GM11168 (cell line): ENCODE measurements around the gene PCDH9.
"Not testable (repeated sequence)": the region's sequence is repeated elsewhere in the genome, so short reads cannot be mapped to it uniquely, and the experiment has no call there.

Source experiments
- in situ Hi-C: fragments of 300-500 bp; cut with MboI; formaldehyde crosslinking; loops from one replicate; pipeline ENCODE4 v1.12.0; 2022; ENCODE audit warnings: low sequenced_read_pairs; ENCODE audit not compliant: unreplicated experiment

Gene PCDH9

DNA sequence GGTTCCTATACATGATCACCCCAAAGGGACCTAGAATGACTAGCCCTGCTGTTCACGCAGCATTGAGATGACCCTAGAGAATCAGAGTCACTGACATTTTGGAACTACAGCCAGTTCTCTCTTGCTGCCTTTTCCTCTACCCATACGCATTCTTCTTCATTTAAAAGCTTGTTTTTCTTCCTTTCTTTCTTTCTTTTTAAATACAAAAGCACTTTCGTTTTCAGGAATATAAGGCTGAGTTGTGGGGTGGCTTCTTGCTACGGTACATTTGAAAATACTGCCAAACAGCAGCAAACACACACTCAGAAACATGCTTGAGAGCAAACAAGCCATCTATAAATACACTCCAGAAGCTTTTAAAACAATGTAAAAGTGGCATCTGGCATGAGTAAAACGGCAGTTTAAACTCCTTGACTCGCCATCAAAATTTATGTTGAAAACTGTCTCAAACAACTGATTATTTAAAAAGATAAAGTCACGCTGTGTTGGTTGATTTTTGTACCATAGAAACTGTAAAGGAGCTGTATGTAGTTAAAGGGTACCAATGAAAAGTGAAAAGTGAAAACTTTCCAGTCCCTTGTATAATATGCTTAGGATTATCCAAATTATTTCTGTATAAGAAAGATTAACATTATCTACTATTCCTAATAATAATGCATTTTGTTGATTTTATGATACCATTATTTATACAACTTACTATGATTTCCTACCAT is 95.6 kb downstream of the PCDH9 start:
- in situ Hi-C loops, result no loop called here

DNA sequence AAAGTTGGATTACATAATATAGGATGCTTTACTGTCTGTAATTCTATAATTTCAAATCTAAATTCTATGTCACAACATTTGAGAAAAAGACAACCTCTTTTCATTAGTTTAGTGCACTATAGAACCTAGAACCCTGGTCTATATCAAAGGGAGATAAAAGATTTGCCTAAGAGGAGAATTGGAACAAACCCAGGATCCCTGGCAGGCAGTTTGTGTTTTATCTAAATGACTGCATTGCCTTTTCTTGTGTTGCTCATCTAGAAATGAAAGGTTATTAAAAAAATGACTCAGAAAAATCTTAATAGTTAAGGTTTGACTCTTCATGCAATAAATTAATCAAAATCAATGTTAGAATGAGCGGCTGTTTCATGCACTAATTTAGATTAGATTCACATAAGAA is 96.7 kb downstream of the PCDH9 start:
- in situ Hi-C loops, result no loop called here

DNA sequence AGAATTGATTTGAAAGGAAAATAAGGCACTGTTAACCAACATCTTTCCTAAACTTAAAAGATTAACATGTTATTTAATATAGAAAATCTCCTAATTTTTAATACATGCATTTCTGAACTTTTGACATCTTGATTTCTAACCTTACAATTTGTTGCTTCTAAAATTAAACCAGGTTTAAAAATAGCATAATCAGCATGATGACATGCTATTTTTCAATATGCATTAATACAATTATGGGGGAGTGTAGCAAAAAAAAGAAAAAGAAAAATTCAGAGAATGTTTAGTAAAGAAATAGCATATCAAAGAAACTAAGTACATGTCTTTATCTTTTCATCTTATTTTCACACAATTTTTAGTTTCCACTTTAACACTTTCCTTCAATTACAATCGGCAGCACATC is 98.7 kb downstream of the PCDH9 start:
- in situ Hi-C loops, result no loop called here

DNA sequence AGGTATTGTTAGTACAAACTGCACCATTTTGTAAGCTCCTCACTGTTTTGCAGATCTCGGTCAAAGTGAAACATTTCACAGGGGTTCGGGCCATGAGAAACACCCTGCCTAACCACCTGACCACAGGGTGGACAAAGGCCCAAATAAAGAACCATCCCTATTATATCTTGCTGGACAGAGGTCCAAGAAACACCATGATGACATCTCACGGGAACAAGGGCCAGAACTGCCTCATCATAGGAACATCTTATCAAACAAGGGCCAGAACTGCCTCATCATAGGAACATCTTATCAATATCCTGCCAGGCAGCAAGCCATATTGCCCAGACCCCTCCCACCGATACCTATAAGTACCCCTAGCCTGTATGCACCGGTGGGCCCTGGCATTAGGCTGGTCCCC is 99.7 kb downstream of the PCDH9 start:
- in situ Hi-C loops, result no loop called here

DNA sequence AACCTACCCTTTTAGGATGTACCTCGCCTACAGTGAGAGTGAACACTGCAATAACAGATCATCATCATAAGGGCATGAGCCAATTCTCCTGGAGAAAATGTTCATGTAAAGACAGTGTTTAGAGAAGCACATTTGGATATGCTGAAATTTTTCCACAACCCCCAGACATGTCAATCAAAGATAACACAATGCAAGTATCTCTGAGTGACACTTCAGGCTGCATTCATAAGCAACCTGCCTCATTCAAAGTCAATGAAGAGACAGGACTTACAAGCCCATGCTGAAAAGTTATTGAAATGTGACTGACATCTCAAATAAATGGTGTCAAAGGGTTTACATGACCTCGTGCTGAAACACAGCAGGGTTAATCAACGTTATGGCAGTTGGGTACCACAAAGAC is 102.0 kb downstream of the PCDH9 start:
- in situ Hi-C loops, result no loop called here

DNA sequence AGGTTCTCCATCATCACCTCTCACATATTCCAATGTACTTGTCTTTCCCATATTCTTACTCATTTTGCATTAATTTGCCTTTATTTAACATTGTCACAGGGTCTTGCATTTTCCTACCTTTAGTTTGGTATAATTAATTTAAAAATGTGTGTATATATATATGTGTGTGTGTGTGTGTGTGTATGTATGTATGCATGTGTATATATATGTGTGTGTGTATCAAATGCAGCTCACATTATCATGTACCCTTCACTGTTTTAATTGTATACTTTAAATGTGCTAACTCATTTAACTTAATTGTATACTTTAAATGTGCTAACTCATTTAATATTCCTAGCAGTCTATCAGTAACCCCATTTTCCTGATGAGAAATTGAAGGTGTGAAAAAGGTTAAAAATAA is 104.5 kb downstream of the PCDH9 start:
- in situ Hi-C loops, result no loop called here

DNA sequence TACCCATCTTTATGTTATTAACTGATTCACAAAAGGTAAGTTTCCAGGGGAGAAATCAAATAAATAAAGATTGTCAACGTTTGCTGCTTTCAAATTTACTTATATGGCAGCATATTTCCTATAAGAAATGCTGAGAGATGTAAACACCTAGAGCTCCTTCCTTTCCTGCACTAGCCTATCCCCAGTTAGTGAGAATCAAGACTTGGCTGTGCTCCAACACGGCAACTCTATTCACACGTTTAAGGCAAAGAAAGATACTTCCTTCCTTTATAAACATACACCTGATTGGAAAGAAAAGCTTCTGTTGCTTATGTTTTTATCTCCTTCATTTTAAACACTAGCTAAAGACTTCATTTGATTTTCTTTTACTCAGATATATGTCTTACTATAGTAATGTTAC is 107.0 kb downstream of the PCDH9 start:
- in situ Hi-C loops, result no loop called here

DNA sequence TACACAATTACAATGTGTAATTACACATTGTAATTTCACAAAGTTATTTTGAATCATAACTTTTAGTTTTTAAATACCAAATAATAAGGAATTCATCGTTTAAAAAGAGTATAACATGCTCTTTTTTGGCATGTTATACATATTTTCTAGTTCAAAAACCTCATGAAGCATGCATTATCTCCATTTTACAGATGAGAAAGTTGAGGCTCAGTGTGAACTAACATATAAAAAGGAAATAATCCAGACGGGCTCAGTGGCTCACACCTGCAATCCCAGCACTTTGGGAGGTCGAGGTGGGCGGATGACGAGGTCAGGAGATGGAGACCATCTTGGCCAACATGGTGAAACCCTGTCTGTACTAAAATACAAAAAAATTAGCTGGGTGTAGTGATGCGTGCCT is 107.9 kb downstream of the PCDH9 start:
- in situ Hi-C loops, result no loop called here

DNA sequence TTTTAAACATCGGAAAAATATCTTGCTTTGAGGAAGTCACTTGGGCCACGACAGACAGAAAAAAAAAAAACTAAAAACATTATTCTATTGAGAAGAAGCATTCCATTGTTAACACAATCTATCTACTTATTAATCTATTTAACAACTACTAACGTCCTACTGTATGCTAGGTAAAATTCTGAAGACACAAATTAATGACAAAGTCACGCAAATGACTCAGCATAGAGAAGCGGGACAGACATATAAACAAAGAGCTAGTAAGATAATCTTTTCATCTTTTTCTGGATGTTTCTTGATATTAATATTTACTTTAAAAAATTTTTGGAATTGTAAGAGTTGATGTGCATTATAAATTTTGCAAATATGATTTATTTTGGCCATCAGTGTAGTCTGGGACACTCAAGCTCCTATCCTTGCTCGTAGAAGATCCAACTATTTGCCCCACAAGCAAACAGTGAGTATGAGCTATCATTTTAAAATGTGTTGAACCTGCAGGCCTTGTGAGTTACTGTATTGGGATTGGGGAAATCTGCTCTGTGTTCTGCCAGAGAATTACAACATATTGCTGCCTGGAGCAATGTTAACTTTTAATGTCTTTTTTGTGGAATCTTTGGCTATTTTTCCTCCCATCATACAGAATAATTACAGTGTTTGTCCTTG is 109.1 kb downstream of the PCDH9 start:
- in situ Hi-C loops, result no loop called here

DNA sequence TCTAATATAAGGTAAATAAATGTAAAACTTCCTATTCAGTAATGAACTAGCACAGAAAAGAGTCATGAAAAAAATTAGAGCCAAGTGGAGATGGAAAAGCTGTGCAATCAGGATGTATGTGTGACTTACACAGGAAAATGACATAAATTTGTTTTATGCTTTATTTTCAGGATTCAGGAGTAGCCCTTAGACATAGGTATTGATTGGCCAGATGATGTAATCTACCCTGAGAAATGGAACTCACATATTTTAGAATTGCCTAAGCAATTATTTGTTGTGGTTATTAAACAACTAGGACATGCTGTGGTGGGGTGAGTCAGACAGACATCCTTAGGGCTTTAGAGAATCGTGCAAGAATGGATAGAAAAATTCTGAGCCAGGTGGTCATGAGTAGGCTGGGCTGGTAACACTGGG is 110.6 kb downstream of the PCDH9 start:
- in situ Hi-C loops, result no loop called here

DNA sequence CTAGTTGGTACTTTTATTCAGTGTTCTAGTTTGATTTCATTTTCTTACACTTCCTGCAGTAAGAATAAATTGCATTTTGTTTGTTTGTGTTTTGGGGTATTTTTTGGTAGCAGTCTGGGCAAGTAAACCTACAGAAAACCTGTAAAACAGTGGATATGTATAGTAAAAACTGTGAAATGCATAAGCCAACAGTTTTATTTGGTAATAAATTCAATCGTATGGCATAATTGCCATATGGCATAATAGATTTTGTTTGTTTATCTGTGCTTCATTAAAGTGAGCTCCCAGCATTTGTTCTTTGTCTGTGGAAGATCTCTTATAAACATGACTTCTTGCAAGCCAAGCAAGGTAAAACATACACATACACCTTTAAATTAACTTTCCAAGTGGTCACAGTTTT is 111.9 kb downstream of the PCDH9 start:
- in situ Hi-C loops, result no loop called here

DNA sequence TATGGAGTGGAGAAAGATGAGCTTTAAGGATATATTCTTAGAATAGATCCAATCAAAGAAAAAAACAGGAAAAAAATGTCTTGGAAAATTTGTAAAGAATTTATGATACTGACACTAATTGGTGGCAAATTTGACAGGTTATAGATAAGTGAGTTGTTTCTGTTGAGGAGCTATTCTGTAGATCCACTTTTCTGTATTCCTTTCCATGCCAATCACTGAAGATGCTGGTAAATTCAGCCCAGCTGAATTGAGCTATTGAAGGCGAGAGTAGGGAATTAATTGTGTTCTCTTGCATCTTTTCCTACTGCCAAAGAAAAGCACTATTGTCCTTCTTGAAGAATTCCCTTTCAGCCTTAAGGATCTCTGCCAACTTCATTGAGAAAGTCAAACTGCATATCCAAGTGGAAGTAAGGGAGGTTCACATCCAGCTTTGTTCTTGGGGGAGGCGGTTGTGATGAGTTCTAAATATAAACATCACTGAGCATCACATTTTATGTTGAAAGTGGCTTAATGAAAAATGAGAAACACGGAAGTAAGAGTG is 113.1 kb downstream of the PCDH9 start:
- in situ Hi-C loops, result no loop called here

DNA sequence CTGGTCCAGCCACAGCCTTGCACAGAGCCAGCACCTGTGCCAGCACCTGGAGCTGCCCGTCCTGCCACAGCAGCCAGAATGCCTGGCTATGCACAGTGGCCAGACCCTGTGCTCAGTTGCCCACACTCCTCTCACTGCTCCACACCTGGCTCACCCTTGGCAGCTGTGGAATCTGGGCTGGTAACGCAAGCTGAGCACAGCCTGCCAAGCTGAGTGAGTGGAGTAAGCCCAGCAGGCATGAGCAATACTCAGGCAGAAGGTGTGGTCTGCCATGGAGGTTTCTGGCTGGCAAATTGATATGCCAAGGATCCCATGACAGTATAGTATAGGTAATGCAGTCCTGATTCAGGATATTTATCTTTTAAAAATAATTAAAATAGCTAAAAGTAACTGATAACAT is 122.2 kb downstream of the PCDH9 start:
- in situ Hi-C loops, result no loop called here

DNA sequence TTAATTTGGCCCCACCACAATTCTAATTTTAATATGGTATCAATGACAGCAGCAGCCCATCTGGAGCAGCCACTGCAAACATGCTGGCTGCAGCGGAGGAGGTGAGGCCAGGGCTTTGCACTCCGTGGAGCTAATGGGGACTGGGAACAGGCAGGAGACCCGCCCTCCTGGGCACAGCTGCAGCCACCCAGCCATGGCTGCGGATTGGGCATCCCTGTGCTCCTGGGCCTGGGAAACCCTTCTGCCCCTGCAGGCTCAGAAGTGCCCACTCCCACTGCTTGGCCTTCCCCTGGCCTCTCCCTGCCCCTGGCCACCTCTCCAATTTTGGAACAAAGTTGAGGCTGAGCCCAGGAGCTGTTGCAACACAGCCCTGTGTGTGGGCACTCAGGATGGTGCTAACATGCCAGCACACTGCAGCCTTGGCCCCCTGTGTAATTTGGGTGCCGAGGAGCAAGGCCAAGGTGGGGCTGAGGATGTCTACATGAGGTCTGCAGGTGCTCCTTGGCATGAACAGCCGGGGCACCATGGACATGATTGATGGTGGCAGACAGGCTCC is 123.6 kb downstream of the PCDH9 start:
- in situ Hi-C loops, result no loop called here

DNA sequence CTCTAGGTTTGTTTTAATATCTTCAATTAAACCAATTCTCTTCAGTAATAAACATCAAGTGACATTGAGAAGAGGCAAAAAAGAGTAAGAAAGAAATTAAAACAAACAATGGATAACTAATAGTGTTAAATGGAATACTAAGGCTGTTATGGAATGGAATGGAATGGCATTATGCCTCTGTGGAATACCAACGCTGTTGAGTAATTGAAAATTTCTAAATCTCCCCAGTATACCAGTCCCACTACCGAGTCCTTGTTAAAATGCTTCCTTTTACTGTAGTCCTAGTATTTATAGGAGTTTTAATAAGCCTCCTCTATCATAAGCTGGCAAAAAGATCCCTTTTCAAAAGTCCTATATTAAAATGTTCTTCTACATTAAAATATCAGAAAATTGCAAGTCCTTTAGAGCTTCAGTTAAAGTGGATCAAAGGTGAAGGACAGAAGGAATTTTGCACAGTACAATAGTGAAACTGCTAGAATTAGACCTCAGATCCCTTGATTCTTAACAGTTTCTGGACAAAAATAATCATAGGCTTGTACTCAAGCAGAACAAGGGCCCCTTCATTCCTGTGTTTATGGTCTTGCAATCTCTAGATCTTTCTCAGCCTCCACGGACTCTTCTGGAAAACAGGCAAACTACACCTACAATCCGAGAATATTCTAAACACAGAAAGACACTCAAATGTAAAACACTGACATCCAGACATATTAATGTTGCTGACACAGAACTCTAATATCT is 128.2 kb downstream of the PCDH9 start:
- in situ Hi-C loops, result no loop called here

DNA sequence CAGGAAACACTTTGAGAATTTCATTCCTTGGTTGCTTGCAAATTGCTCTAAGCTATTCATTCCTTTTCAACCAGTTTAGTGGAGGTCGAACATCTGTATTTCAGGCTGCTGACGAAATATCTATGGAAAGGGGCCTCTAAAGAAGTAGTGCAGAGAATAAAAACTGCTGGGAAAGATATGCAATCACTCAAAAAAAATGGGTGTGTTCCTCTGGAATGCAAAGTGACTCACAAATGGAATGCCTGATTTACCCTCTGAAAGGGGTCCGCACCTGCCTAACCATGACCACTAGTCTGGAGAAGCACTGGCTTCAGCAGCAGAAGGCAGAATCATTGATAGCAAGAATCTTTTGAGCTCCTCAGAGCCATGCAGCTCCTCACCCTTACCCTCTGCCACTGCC is 129.4 kb downstream of the PCDH9 start:
- in situ Hi-C loops, result no loop called here

DNA sequence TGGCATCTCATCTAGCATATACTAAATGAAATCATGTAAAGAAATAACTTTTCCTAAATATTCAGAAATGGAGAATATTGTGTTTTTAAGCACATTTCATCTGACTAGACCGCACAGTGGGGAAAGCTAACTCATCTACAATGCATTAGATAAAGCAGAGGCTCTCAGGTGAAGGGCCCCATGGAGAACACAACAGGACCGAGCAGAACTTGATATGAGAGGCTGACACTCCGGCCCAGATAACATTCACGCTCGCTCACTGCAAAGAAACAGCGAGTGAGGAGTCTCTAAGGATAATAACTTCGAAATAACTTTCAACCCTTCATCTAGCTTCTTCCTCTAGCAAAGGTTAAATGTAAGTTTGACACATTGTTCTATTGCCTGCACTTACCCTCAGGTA is 130.6 kb downstream of the PCDH9 start:
- in situ Hi-C loops, result no loop called here

DNA sequence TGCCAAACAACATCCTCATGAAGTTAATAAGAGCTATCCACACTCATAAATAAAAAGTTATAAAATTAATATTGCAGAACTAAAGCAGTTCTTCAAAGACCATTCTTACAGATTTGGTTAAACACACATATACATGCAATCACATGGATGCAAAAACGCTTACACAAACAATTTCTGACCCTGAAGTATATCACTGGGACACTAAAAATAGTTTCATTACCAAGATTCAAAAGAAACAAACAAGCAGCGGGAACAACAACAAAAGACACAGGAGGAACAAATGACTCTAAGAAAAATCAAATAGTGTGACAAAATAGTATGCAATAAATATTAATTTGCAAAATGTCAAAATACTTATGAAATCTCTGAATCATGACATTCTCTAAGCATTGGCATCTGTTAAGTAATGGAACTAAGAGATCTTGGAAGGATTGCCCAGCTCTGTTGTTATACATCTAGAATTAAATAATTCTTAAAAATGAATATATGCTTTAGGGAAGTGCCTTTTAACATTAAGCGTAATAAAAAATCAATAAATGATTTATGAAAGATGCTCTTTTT is 132.2 kb downstream of the PCDH9 start:
- in situ Hi-C loops, result no loop called here

DNA sequence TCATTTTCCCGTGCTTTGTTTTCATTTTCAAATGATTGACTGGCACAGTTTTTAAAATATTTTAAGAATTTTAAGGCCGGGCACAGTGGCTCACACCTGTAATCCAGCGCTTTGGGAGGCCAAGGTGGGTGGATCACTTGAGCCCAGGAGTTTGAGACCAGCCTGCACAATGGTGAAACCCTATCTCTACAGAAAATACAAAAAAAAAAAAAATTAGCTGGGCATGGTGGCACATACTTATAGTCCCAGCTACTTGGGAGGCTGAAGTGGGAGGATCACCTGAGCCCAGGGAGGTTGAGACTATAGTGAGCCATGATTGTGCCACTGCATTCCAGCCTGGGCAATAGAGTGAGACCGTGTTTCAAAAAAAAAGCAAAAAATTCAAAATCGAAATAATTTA is 133.2 kb downstream of the PCDH9 start:
- in situ Hi-C loops, result not testable (repeated sequence)

DNA sequence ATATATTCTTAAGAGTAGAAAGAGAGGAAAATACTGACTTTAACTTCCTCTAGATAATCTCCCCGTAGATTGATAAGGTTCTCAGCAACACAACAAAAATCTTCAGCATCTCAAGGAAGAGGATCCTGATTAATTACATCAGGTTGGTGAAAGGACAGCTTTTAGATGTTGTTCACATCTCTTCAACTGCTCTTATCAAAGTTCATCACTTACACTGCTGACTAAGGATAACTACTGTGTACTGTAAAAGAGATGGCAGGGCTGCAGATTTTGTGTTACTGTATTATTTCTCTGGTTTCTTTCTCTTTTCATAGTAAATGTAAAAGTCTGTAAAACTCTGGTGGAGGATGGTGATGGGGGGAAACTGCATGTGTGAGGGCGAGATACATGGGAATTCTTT is 133.7 kb downstream of the PCDH9 start:
- in situ Hi-C loops, result no loop called here

DNA sequence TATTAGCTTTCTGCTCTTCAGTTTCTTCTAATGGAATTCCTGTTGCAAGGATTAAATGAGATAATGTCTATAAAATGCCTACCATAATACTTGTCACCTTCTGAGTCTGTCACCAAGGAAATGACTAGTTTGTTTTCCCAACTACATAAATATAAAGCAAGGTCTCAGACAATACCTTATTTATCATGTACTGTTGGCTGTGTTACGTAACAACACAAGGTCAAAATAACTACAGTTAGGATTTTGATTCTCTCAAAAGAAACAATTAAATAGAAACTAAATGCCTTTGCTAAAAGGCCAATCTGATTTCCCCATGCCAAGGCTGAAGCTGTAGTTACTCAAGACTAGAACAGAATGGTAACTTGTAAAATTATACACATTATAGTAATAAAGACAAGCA is 134.5 kb downstream of the PCDH9 start:
- in situ Hi-C loops, result no loop called here
